GM12878 (cell line): ENCODE measurements around the gene PRRC2B.

Source experiments
- CTCF ChIP-seq, 3 experiments: IDR thresholded peaks in 2 of 3; conservative IDR thresholded peaks in 1 of 3; 2 replicates each; pipeline ENCODE4 v1.5.1; 2011; ENCODE audit warnings: low read depth in 3 of 3, low read length in 3 of 3, mild to moderate bottlenecking in 3 of 3, control low read depth in 2 of 3, moderate library complexity in 2 of 3, inconsistent platforms in 1 of 3, mixed read lengths in 1 of 3; ENCODE audit not compliant: control insufficient read depth in 2 of 3, insufficient read depth in 1 of 3; ENCODE audit errors: extremely low read depth in 1 of 3
- ELK1 ChIP-seq: IDR thresholded peaks from 2 replicates; pipeline ENCODE4 v1.6.1; 2012; ENCODE audit warnings: low read depth, low read length, improper control_type of control experiment
- JUNB ChIP-seq: IDR thresholded peaks from 2 replicates; pipeline ENCODE4 v1.6.1; 2016; ENCODE audit warnings: antibody characterized with exemption, mild to moderate bottlenecking
- MAX ChIP-seq: IDR thresholded peaks from 2 replicates; pipeline ENCODE4 v1.6.1; 2012; ENCODE audit warnings: low read depth, low read length, improper control_type of control experiment
- RFX5 ChIP-seq: IDR thresholded peaks from 2 replicates; pipeline ENCODE4 v1.6.1; 2011; ENCODE audit warnings: low read depth, low read length, improper control_type of control experiment
- SRF ChIP-seq, 2 experiments: IDR thresholded peaks; 2 replicates each; pipeline ENCODE4 v1.6.1; 2011; ENCODE audit warnings: low read depth in 2 of 2, low read length in 2 of 2, mild to moderate bottlenecking in 1 of 2, moderate library complexity in 1 of 2
- SUZ12 ChIP-seq: fragments of 200-600 bp; sonication (generic); IDR thresholded peaks from one replicate; pipeline ENCODE4 v1.6.1; 2018; ENCODE audit warnings: antibody characterized with exemption, mild to moderate bottlenecking; ENCODE audit not compliant: unreplicated experiment

- TF ChIP-seq MAX (no peak), RFX5 (no peak), CTCF (IDR thresholded peaks at IDR 0.05 in 2 of 3, conservative IDR thresholded peaks at IDR 0.05 in 1 of 3; ENCODE audit: control insufficient read depth in 2 of 3, extremely low read depth in 1 of 3, insufficient read depth in 1 of 3, low read depth in 3 of 3, low read length in 3 of 3) (no peak), JUNB (no peak), SRF (IDR thresholded peaks at IDR 0.05; ENCODE audit: low read depth in 2 of 2, low read length in 2 of 2) (no peak), SUZ12 (no peak), ELK1 (no peak)
Observed at GRCh38 chr9:131477816-131478419, 84.0 kb downstream of the PRRC2B start.
